K562 (cell line): ENCODE results near the gene TANK. TPM values are rescaled to one million over a fixed set of nuclear protein-coding genes. Genes with fewer than 3 reads are reported as not detected.
A peak's percentile ranks its signal among the peaks of the same experiment; 100 is the strongest.

Source experiments
- BCLAF1 ChIP-seq, 2 experiments: fragments of 450-650 bp in 1 of 2; IDR thresholded peaks; 2 replicates each; pipeline ENCODE4 v1.6.1; 2011 to 2017; ENCODE audit warnings: low read depth in 2 of 2, antibody characterized with exemption in 1 of 2, borderline replicate concordance in 1 of 2, low read length in 1 of 2, mild to moderate bottlenecking in 1 of 2, mixed read lengths in 1 of 2; ENCODE audit not compliant: control insufficient read depth in 1 of 2
- CBX1 ChIP-seq: sonication (generic); IDR thresholded peaks from 2 replicates; pipeline ENCODE4 v1.6.1; 2016; ENCODE audit warnings: antibody characterized with exemption, low read depth, mild to moderate bottlenecking
- CEBPB ChIP-seq: fragments of 450-650 bp; IDR thresholded peaks from 2 replicates; pipeline ENCODE4 v1.6.1; 2016; ENCODE audit warnings: missing genetic modification characterization, missing compliant biosample characterization
- CEBPZ ChIP-seq: fragments of 150-350 bp; IDR thresholded peaks from 2 replicates; pipeline ENCODE4 v1.6.1; 2014; ENCODE audit warnings: low read depth, mild to moderate bottlenecking, low read length, borderline replicate concordance
- CXXC5 ChIP-seq: fragments of 250-450 bp; sonication (Bioruptor Pico); IDR thresholded peaks from 2 replicates; pipeline ENCODE4 v1.8.0; 2022; ENCODE audit warnings: inconsistent platforms, mild to moderate bottlenecking, moderate library complexity
- FOSL1 ChIP-seq: fragments of 200-800 bp; sonication (Bioruptor generic); conservative IDR thresholded peaks from 2 replicates; pipeline ENCODE4 v1.6.1; 2016; ENCODE audit warnings: missing genetic modification characterization, missing compliant biosample characterization
- MTA2 ChIP-seq: fragments of 450-650 bp; IDR thresholded peaks from 2 replicates; pipeline ENCODE4 v1.6.1; 2016; ENCODE audit warnings: low read depth
- MTA3 ChIP-seq: fragments of 450-650 bp; formaldehyde crosslinking; IDR thresholded peaks from 2 replicates; pipeline ENCODE4 v1.6.1; 2017; ENCODE audit warnings: mild to moderate bottlenecking, borderline replicate concordance
- POLR2A ChIP-seq: fragments of 450-650 bp; conservative IDR thresholded peaks from 2 replicates; pipeline ENCODE4 v1.6.1; 2016
- SUPT5H ChIP-seq: fragments of 450-650 bp; IDR thresholded peaks from 2 replicates; pipeline ENCODE4 v1.6.1; 2016
- TGIF2 ChIP-seq: sonication (generic); formaldehyde crosslinking; IDR thresholded peaks from 2 replicates; pipeline ENCODE4 v1.8.1; 2022; ENCODE audit warnings: mild to moderate bottlenecking, missing genetic modification reagents, moderate library complexity
- USF2 ChIP-seq: sonication (generic); formaldehyde crosslinking; IDR thresholded peaks from 2 replicates; pipeline ENCODE4 v1.5.0; 2020; ENCODE audit warnings: missing genetic modification reagents
- ZNF449 ChIP-seq: fragments of 250-450 bp; sonication (Bioruptor Pico); IDR thresholded peaks from 2 replicates; pipeline ENCODE4 v1.8.0; 2022; ENCODE audit warnings: moderate library complexity, mild to moderate bottlenecking, inconsistent platforms
- ZNF518B ChIP-seq: fragments of 250-450 bp; sonication (Bioruptor Pico); IDR thresholded peaks from 2 replicates; pipeline ENCODE4 v1.5.0; 2021; ENCODE audit warnings: mild to moderate bottlenecking, moderate library complexity
- polyA plus RNA-seq, 8 experiments: library from polyadenylated mRNA; depleted of rRNA in 4 of 8; stranded (reverse) in 5 of 8; unstranded in 3 of 8; fragments of >200 nt; fragmentation: Nextera tagmentation in 2 of 8; fragmentation: Illumina TruSeq in 1 of 8; extraction: Ambion mirVana in 2 of 8; extraction: Trizol in 1 of 8; gene quantifications; 2 replicates each; pipeline versions ENCODE4 v1.2.1 to v1.2.3, GENCODE V29; 2011 to 2014; ENCODE audit warnings: inconsistent platforms in 1 of 8, missing spikeins in 1 of 8
- total RNA-seq, 7 experiments: library from RNA; depleted of rRNA in 6 of 7; stranded (reverse); fragments of >200 nt in 6 of 7; fragmentation: Illumina TruSeq in 2 of 7; extraction: Trizol in 2 of 7; gene quantifications; 2 replicates each; pipeline versions ENCODE4 v1.2.1 to v1.2.3, GENCODE V29; 2011 to 2021; ENCODE audit warnings: low replicate concordance in 1 of 7

The TANK gene
- total and polyA plus RNA-seq, 9 of the 15 experiments (the other 6 are each of a cell fraction or from before 2014, with no cell fraction given): 43.0 to 91.5 (median 54.4) TPM

- TF ChIP-seq MTA3: peak; percentile 84
- TF ChIP-seq ZNF449: no peak
- TF ChIP-seq CBX1: 0 out of 2 replicates have a peak, but pooled peaks have one; percentile 75
- peak; percentile 99 for TF ChIP-seq SUPT5H
- peak; percentile 66; the same call in 1 of the 2 replicates for TF ChIP-seq FOSL1 (tag)
- TF ChIP-seq MTA2: no peak; the same call in 1 of the 2 replicates
- peak in 1 of 2 experiments; percentile 82; a peak in 1 of 4 replicates for TF ChIP-seq BCLAF1 (IDR thresholded peaks at IDR 0.05; ENCODE audit: borderline replicate concordance in 1 of 2, control insufficient read depth in 1 of 2, low read depth in 2 of 2, low read length in 1 of 2)
- peak; percentile 100 for TF ChIP-seq CEBPB
- TF ChIP-seq ZNF518B (CRISPR knock-in tag): no peak
- TF ChIP-seq TGIF2 (CRISPR knock-in tag): no peak; the same call in 1 of the 2 replicates
- TF ChIP-seq USF2 (CRISPR knock-in tag): no peak
- TF ChIP-seq POLR2A: peak; percentile 99
- TF ChIP-seq CXXC5 (CRISPR knock-in tag): peak; percentile 76
- TF ChIP-seq CEBPZ: no peak
Measured at GRCh38 chr2:161160226-161161073, at the start of gene TANK (continued).
